Nephron progenitor cell (in vitro differentiated cells): Measurements from ENCODE around the gene MORC2.

Experiments
- DNase-seq: peaks from one replicate; pipeline ENCODE4 v3.0.0; 2021
- H3K27ac Mint-ChIP-seq: 2 replicates; pipeline ENCODE4 v1.8.0; 2021; ENCODE audit warnings: mild to moderate bottlenecking, moderate library complexity, mixed read lengths
- H3K27me3 Mint-ChIP-seq: 2 replicates; pipeline ENCODE4 v1.8.0; 2021; ENCODE audit warnings: mild to moderate bottlenecking, low read depth, mixed read lengths; ENCODE audit not compliant: poor library complexity
- H3K36me3 Mint-ChIP-seq: 2 replicates; pipeline ENCODE4 v1.8.0; 2021; ENCODE audit warnings: low read depth, mixed read lengths
- H3K4me1 Mint-ChIP-seq: 2 replicates; pipeline ENCODE4 v1.8.0; 2021; ENCODE audit warnings: mixed read lengths
- H3K4me3 Mint-ChIP-seq: 2 replicates; pipeline ENCODE4 v1.8.0; 2021; ENCODE audit warnings: mild to moderate bottlenecking, moderate library complexity, mixed read lengths
- H3K9me3 Mint-ChIP-seq: 2 replicates; pipeline ENCODE4 v1.8.0; 2021; ENCODE audit warnings: mild to moderate bottlenecking, moderate library complexity, mixed read lengths
- CTCF ChIP-seq: fragments of 200-600 bp; sonication (generic); IDR thresholded peaks from 2 replicates; pipeline ENCODE4 v1.5.0; 2021; ENCODE audit warnings: antibody characterized with exemption

The MORC2 gene

DNA sequence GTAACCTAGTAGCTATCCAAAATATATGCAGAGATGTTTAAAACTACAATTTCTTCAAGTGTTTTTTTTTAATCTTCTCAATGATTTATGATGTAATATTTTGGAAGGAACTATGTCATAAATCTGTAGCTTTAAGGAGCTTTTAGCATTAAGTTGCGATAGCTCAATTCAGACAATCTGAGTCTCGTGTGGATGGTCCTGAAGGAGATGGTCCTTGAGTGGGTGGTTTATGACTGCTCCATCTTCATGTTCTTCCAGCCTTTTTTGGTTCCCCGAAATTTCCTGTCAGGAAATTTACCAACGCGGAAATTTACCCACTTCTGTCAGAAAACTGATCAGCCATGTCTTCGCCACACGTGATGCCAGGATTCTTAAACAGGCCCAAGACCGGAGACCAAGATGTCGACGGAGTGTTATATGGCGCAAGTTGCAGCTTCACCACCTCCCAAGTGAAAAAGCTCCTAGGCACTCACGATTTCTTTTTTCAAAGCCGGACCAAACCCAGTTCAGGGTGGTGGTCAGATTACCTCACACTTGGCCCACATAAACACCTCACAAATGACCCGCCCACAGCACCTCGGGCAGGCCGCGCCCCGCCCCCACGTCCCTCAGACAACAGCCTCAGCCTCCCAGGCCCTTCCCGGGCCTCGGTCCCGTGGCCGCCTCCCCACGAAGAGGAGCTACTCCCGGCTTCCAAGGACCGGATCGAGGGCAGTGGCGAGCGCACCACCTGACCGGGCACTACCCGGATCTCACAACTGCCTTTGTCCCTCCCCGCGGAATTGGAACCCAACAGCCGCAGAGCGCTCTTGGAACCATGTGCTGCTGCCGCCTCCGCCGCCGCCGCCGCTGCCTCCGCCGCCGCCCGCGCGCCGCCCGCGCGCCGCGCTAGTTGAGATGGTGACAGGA, at the start of gene MORC2:
Gene MORC2, minus strand, starts transcription at position 760 of the 909 bp plus-strand sequence. CDS start 885 bp downstream, outside the sequence.
- peaks cover 18% of the 10 kb centered on the region for H3K4me1 Mint-ChIP-seq
- H3K4me3 Mint-ChIP-seq: peak within 1 kb of the TSS; percentile 89
- peaks cover 3% of the 10 kb centered on the region for H3K27me3 Mint-ChIP-seq
- DNase-seq: no peak
- TF ChIP-seq CTCF: no peak
- H3K9me3 Mint-ChIP-seq: peaks cover 95% of the 10 kb centered on the region
- peaks cover 97% of the 10 kb centered on the region for H3K36me3 Mint-ChIP-seq
- peak within 1 kb of the TSS; percentile 92 for H3K27ac Mint-ChIP-seq

- DNase-seq: no peak
- Mint-ChIP-seq H3K27ac (no peak overlapping the region), H3K27me3 (peaks cover 14% of the 10 kb centered on the region), H3K9me3 (peaks cover 70% of the 10 kb centered on the region), H3K4me1 (no peaks in the 10 kb centered on the region), H3K36me3 (no peaks in the 10 kb centered on the region), H3K4me3 (no peak overlapping the region)
- TF ChIP-seq CTCF: no peak
Observed at GRCh38 chr22:31005535-31005934, 37.0 kb upstream of the MORC2 start.

DNA sequence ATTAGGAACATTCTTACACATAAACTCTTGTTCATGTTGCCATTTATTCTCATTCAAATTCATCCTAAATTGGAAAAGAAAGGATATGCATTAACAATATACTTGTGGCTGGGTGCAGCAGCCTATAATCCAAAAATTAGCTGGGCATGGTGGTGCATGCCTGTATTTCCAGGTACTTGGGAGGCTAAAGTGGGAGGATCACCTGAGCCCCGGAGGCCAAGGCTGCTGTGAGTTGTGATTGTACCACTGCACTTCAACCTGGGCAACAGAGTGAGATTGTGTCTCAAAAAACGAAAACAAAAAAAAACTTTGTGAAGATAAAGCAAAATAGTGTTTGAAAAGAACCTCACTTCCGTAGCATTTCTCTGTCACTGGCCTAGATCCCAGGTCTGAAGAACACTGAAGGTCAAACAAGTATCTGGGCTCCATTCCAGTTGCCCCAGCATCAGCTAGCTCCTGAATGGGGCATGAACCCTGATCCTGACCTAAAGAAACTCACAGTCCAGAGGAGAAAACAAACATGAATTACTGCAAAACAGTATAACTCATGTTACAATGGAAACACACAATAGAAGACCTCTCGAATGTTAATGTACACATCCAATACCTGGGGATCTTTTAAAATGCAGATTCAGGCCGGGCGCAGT, 32.7 kb upstream of the MORC2 start:
- Mint-ChIP-seq H3K27me3 (peaks cover 8% of the 10 kb centered on the region), H3K4me1 (no peaks in the 10 kb centered on the region), H3K27ac (no peak overlapping the region), H3K4me3 (no peak overlapping the region), H3K9me3 (peaks cover 54% of the 10 kb centered on the region), H3K36me3 (no peaks in the 10 kb centered on the region)
- no peak for TF ChIP-seq CTCF
- no peak for DNase-seq

DNA sequence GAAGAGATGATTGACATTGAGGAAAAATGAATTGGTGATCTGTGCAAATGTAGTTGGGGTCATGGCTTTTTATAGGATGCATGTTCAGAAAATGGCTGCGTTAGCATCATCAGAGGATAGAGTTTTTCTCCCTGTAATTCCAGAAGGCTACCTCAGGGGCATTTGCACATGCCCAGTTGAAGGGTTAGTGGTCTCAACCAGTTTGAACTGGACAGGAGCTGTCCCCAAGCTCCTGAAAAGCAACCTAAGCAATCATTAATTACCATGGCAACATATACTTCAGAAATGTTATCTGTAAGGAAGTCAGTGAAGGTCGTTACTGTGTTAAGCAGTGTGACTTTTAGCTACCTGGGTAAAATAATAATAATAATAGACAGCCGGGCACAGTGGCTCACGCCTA, 29.8 kb upstream of the MORC2 start:
- peaks cover 15% of the 10 kb centered on the region for H3K36me3 Mint-ChIP-seq
- H3K27me3 Mint-ChIP-seq: peaks cover 15% of the 10 kb centered on the region
- H3K4me1 Mint-ChIP-seq: no peaks in the 10 kb centered on the region
- no peak for TF ChIP-seq CTCF
- H3K27ac Mint-ChIP-seq: no peak overlapping the region
- H3K4me3 Mint-ChIP-seq: no peak overlapping the region
- no peak for DNase-seq
- peaks cover 55% of the 10 kb centered on the region for H3K9me3 Mint-ChIP-seq

GRCh38 chr22:30996462-30996861, 27.9 kb upstream of the MORC2 start:
- Mint-ChIP-seq H3K9me3 (peaks cover 53% of the 10 kb centered on the region), H3K36me3 (peaks cover 20% of the 10 kb centered on the region), H3K27ac (no peak overlapping the region), H3K4me3 (no peak overlapping the region), H3K27me3 (peaks cover 21% of the 10 kb centered on the region), H3K4me1 (no peaks in the 10 kb centered on the region)
- TF ChIP-seq CTCF: no peak
- DNase-seq: no peak
